Hematopoietic multipotent progenitor cell treated with erythropoietin and hydrocortisone succinate and interleukin-3 and kit ligand, for 8 days (in vitro differentiated cells): ENCODE results near the gene TBC1D7.

Source experiments
- DNase-seq: peaks from one replicate; pipeline ENCODE4 v3.0.0-alpha.2; 2015

TBC1D7 gene

GRCh38 chr6:13263669-13264068 is 64.7 kb downstream of the TBC1D7 start:
- no peak for DNase-seq

GRCh38 chr6:13262302-13263230 is 65.8 kb downstream of the TBC1D7 start:
- no peak for DNase-seq

GRCh38 chr6:13261464-13261994 is 66.8 kb downstream of the TBC1D7 start:
- no peak for DNase-seq

- no peak for DNase-seq
Observed at GRCh38 chr6:13260831-13261230, 67.5 kb downstream of the TBC1D7 start.

- no peak for DNase-seq
Observed at GRCh38 chr6:13260101-13260598, 68.2 kb downstream of the TBC1D7 start.

- DNase-seq = no peak
Observed at GRCh38 chr6:13259393-13259792, 68.9 kb downstream of the TBC1D7 start.

- DNase-seq = no peak
Observed at GRCh38 chr6:13256266-13257001, 71.9 kb downstream of the TBC1D7 start.
